ENCODE results near the gene ZFP3.
"Not testable (repeated sequence)": the region's sequence is repeated elsewhere in the genome, so short reads cannot be mapped to it uniquely, and the experiment has no call there.

ZFP3 gene

DNA sequence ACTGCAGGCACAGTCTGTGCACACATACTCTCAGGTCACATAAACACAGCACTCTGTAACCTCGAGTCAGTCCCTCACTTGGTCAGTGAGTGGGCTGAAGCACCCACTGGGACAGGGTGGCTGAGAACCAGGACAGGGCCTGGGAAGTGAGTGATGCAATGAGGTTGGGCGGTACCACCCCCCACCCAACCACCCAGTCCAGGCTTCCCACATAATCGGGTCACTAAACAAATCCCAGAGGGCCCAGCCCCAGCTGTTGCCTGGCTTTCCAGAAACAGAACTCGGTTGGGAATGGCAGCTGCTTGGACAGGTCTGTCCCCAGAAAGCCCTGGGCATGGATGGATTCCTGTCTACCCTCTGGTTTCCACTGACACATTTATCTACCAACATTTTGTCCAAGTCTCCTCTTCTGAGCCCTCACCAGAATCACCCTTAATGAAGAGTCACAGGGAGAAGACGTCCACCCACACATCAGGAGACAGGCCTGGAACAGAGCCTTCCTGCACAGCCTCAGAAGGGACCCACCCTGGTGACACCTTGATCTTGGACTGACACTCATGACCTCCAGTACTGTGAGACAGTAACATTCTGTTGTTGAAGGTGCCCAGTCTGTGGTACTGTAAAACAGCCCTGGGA, 46.0 kb downstream of the ZFP3 start:
- not testable (repeated sequence) for H3K4me3 ChIP-seq (ENCODE audit: low read depth, low read length)

DNA sequence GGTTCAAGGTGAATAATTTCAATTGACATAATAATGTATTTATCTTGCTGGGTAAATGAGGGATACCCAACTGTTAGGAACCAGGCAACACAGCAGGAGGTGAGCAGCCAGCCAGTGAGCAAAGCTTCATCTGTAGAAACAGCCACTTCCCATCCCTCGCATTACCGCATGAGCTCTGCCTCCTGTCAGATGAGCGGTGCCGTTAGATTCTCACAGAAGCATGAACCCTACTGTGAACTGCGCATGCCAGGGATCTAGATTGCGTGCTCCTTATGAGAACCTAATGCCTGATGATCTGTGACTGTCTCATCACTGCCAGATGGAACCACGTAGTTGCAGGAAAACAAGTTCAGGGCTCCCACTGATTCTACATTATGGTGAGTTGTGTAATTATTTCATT, 46.6 kb downstream of the ZFP3 start:
- not testable (repeated sequence) for H3K4me3 ChIP-seq (ENCODE audit: low read depth, low read length)

DNA sequence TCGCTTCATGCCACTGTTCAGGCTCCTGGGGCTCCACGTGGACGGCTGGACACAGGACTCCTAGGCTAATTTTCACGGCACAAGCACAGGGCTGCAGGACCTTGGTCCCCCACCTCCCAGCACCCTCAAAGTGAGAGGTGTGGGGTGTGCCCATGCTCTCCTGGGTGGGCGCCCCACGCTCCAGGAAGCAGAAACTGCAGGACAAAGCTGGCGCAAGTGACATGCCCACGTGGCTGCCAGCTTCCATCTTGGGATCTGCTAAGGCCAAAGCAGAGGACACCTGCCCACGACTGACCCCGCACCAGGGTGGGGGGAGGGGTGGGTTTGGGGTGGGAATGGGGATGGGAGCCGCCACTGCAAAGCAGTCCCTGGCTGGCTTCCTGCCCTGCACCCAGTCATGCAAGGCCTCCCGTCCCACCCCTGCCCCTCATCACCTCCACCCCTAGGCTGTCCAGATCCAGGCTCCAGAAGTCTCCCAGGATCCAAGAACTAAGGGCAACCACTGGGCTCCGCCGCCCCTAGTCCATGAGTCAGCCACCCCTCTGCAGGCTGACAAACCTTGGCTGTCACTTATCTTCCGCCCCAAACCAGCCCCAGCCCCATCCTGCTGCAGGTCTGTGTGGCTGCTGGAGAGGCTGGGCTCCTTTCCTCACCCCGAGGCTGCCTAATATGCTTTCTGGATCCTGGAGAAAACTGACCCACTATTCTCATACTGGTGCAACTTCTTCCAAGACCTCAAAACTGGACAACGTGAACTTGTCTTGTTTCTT, 48.6 kb downstream of the ZFP3 start:
- H3K4me3 ChIP-seq (ENCODE audit: low read depth, low read length): no peak overlapping the region

DNA sequence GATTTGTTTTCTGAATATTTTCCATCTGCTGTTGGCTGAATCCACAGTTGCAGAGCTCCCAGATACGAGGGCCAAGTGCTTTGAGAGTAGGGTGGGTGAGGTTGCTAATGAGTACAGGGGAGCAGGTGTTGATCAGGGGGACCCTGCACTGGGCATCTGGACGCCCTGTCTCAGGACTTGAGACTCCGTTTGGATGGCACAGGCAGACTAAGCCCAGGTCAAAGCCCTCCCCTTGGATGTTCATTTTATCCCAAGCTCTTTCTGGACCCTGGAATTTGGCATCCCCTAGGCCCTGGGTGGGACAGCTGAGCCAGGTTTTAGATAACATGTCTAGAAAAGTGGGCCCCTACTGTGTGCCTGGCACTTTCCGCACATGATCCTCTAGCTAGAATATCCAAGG, 49.6 kb downstream of the ZFP3 start:
- H3K4me3 ChIP-seq (ENCODE audit: low read depth, low read length): no peak overlapping the region

DNA sequence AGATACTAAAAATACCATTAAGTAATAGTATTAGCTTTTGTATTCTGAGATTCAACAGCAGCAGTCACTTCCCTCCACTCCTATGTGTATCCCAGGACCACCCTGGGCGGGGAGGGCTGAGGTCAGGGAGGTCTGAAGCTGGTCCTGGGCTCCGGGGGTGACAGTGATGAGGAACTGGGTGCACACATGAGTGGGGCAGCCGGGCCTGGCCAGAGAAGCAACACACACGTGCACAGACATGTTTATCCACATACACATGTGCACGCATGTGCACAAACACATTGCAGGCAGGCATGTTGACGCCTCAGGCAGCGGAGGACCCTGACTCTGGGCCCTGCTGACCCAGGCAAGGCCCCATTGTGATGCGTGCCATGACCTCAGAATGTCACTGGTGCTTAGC, 50.1 kb downstream of the ZFP3 start:
- H3K4me3 ChIP-seq (ENCODE audit: low read depth, low read length): not testable (repeated sequence)

DNA sequence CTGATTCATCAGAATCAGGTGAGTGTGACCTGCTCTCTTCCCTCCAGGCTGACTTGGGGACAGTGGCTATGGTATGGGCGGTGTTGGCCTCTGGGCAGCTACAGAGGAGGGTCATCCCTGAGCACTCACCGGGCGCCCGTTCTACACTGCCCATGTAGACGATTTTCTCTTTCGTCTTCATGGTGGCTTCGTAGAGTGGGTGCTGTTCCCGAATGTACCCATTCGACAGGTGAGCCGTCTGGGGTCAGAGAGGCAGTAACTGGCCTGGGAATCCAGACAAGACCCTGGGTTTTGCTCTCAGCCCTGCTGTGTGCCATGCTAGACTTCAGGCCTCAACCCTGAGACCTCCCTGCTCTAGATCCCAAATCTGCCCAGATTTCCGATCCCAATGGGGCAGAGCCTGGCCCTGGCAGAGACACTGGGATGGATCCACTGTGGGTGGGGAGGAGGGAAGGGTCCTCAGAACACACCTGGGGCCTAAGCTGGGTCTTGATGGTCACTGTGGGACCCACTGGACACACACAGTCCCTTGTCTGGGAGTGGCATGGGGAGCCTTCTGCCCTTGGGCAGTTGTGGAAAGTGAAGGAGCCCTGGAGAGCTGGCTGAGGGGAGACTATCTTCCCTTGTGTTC, 50.8 kb downstream of the ZFP3 start:
- no peak overlapping the region for H3K4me3 ChIP-seq (ENCODE audit: low read depth, low read length)

DNA sequence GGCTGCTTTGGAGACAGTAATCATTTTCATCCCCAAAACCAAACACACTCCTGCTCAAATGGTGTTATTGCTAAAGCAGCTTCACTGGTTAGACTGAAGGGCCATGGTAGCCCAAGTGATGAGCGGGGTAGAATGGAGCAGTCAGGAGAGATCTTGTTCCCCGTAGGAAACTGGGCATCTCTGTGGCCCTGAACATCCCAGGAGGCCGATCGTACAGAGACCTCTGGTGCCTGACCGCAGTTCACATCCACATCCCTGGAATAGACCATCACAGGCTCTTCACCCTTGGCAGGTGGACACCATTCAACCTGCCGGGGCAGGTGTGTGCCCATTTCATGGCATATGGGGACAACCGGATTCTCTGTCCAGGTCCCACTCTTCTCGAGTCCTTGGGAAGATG, 51.5 kb downstream of the ZFP3 start:
- H3K4me3 ChIP-seq (ENCODE audit: low read depth, low read length): not testable (repeated sequence)

DNA sequence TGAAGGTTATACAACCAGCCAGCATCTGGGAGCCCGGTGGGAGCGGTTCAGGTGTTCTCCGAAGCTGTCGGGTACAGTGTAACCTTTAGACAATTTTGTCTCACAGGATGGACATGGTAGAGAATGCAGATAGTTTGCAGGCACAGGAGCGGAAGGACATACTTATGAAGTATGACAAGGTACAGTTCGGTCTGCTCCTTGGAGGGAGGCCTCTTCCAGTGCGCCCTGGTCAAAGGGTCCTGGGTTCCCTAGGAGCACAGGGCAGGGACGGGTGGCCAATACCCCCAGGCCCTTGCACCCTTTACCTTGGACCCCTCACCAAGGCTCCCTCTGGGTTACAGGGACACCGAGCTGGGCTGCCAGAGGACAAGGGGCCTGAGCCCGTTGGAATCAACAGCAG, 52.0 kb downstream of the ZFP3 start:
- not testable (repeated sequence) for H3K4me3 ChIP-seq (ENCODE audit: low read depth, low read length)

DNA sequence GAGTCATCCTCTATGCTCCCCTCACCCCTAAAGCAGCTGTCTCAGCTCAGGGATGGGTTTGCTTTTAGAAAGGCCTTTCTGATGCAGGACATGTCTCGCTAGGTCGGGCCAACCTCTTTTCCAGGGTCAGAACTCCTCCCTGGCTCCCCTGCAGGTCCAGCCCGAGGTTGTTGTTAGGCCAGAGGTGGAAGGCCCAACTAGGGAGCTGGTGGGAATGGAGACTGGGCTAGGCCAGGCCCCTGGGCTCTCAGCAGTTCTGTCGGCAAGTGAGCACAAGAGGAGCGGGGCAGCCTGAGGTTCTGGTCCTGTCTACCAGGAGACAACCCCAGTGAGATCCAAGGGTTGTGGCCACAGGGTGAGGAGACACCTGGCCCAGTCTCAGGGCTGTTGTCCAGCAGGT, 52.4 kb downstream of the ZFP3 start:
- not testable (repeated sequence) for H3K4me3 ChIP-seq (ENCODE audit: low read depth, low read length)

DNA sequence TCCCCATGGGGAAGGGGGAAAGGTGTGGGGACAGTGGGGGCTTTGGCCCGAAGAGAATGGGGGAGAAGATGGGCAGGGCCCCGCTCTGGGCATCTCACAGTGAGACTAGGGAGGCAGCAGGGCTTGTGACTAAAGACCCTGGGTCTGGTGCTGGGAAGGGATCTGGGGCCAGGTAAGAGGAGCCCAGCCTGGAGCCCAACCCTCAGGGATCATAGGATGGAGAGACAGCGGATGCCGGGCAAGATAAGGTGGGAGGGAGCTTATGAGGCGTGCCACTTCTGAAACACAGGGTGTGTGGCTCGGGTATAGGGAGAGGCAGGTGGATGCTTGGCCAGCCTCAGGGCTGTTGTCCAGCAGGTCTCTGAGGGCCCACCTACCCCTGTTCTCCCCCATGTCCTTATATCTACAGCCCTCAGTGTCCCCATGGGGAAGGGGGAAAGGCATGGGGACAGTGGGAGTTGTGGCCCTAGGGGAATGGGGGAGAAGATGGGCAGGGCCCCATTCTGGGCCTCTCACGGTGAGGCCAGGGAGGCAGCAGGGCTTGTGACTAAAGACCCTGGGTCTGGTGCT, 53.0 kb downstream of the ZFP3 start:
- H3K4me3 ChIP-seq (ENCODE audit: low read depth, low read length): no peak overlapping the region

DNA sequence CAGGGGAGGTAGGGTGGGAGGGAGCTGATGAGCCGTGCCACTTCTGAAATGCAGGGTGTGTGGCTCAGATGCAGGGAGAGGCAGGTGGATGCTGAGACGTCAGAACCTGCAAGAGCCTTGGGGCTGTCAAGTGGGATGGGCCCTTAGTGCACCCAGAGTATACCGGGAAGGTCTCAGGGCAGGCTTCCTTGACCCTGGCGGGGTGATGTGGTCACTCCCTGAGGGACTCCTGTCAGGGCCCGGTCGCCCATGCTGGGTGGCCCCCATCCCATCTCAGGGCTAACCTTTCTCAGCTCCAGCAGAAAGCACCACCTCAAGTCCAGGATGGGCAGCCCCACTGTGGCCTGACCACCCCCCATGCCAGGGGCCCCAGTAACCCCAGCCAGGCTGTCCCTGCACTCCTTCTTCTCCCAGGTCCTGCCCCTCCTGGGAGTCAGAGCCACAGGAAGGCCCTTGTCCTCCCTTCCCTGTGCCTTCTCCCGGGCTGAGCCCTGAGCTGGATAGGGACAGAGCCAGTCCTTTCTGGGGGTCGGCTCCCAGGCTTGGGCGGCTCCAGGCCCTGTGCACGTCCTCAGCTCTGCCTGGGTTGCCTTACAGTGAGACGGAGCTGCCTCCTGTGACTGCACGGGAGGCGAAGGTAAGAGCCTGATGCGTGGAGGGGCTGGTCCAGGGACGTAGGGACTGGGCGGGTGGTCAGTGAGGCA, 53.7 kb downstream of the ZFP3 start:
- not testable (repeated sequence) for H3K4me3 ChIP-seq (ENCODE audit: low read depth, low read length)

DNA sequence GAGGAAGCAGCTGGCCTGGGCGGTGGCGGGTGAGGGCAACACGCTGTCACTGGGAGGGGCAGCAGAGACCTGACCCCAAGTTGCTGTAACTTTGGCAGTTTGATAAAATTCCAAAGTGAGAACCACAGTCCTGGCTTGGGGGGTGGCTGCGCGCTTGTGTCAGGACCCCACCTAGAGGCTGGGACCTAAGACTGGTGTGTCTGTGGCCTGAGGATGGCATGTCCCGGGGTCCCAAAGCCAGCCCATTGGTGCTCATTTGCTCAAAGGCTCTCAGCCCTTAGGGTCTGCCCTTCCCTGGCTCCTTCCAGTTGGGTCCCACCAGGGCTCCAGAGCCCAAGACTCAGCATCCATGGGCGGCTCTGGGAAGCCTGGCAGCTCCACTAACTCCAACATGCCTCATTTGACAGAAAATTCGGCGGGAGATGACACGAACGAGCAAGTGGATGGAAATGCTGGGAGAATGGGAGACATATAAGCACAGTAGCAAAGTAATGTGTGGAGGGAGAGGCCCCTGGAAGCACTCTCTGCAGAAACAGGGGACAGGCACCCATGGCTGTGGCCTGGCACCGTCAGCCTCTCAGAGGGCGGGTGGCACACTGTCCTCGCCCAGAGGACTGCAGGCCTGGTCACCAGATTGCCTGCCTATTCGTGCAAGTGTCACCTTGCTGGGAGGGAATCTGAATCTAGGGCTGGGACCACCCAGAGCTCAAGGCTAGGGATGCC, 54.4 kb downstream of the ZFP3 start:
- H3K4me3 ChIP-seq (ENCODE audit: low read depth, low read length): not testable (repeated sequence)

DNA sequence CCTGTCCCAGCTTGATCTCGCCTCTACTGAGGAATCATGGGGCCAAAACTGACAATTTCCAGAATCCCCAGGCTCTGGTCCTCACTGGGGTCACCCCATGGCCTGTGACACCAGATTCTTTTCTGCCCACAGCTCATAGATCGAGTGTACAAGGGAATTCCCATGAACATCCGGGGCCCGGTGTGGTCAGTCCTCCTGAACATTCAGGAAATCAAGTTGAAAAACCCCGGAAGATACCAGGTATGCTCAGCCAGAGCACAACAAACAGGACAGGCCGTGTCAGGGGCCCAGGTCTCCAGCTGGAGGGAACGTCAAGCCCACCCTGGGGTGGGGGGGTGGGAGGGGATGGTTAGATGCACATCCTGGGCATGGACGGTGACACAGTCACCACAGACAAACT, 55.0 kb downstream of the ZFP3 start:
- no peak overlapping the region for H3K4me3 ChIP-seq (ENCODE audit: low read depth, low read length)

DNA sequence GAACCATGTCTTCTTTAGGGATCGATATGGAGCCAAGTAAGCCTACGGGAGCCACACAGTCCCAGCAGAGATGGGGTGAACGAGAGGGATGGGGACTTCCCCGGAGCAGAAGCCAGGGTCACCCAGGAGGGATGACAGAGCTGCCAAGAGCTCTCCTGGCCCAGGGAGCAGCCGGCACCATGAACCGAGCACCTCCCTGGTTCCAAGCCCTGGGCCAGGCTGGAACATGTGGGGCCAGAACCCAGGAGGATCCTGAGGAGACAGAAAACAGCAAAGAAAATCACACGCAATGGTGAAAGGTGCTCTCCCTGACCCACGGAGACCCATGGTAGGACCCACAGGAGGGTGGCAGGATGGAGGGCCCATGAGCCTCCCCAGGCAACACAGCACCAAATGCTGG, 55.7 kb downstream of the ZFP3 start:
- not testable (repeated sequence) for H3K4me3 ChIP-seq (ENCODE audit: low read depth, low read length)

DNA sequence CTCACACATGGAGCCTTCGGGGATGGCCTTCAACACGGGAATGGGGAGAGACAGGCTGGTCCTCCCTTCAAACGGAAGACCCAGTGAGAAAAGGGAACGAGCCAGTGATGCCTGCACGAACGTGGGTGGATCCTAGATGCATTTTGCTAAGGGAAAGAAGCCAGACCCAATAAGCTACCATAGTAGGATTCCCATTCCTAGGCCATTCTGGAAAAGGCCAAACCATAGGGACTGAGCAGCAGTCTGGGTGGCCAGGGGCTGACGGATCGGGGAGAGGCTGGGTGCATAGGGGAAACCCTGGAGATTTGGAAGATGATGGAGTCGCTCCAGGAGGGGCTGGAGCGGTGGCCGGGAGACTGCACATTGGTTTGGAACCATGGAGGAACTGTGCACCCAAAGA, 56.3 kb downstream of the ZFP3 start:
- not testable (repeated sequence) for H3K4me3 ChIP-seq (ENCODE audit: low read depth, low read length)

DNA sequence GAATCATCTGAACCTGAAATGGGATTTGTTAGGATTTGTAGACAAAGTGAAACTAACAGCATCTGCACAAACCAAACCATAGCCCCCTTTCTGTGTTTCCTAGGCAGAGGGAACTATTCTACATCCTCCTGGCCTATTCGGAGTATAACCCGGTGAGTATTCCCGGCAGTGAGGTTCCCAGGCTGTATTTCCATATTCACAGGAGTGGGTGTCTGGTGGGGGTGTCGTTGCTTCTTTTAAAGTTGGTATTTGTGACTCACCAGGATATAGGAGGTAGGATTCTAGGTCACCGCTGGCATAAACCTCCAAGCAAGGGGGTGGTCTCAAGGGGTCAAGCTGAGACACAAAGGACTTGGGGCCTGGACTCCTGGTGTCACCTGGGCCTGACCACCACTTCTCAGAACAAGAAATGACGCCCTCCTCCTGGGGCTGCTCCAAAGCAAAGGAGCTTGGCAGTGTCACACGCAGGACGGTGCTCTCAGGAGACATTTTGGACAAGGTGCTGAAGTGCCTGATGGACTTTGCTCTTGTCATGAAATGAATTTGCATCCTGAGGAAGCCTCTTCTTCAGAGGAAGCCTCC, 57.0 kb downstream of the ZFP3 start:
- not testable (repeated sequence) for H3K4me3 ChIP-seq (ENCODE audit: low read depth, low read length)

DNA sequence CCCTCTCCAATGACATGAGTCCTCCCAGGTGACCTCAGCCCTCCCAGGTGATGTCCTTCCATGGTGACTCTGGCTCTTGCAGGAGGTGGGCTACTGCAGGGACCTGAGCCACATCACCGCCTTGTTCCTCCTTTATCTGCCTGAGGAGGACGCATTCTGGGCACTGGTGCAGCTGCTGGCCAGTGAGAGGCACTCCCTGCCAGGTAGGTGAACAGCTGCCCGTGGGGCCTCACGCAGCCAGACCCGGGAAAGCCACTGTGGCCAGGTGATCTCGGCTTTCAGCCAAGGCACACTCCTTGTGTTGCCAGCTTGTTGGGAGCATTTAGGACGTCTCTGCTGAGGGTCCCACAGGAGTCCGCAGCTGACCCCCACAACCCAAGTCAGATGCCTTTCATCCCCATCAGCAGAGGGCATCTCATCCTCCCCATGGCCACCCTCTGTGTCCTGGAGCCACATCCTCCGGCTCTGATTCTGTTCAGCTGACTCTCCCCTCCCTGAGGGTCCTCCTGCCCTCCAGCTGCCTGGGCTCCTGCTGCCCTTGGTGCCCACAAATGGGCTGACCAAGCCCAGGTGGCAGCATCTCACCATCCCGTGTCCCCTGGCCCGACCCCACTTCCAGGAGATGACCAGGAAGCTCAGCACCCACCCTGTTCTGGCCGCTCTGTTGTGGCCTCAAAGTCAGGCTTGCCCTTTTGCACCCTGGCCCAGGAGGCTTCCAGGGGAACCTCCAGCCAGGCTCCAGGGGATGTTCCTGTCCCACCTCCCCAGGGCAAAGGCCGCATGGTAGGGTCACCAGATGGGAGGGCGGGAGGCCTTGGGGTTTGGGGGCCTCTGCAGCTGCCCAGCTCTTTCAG, 57.7 kb downstream of the ZFP3 start:
- no peak overlapping the region for H3K4me3 ChIP-seq (ENCODE audit: low read depth, low read length)

DNA sequence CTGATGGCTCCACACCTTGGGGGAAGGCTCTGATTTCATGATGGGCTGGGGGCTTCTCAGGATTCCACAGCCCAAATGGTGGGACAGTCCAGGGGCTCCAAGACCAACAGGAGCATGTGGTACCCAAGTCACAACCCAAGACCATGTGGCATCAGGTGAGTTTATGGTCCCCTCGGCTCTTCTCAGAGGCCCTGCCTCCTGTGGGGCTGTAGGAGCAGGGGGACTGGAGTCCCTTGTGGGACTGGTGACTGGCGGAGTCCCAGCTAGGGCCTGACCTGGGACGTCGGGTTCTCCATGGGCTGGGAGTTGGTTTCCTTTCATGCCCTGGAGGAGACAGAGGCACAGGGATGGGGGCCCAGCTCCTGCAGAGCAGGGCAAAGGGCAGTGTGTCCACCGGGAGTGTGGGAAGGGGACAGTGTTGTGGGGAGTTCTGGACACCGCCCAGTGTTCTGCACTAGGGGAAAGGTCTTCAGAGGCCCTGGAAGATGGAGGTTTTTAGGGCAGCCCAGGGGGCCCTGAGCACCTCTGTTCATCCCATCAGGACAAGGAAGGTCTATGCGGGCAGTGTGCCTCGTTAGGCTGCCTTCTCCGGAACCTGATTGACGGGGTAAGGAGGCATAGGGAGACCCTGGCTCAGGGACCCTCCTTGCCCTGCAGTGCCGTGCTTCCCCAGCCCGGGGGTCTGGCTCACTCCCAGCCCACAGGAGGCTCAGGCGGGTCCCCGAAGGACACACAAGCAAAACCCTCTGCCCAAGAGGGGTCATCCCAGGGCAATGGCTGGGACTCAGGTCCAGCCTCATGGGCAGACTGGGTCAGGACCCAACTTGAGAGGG, 58.5 kb downstream of the ZFP3 start:
- H3K4me3 ChIP-seq (ENCODE audit: low read depth, low read length): not testable (repeated sequence)

Measured in iPS-11a (cell line).